HEK293 (cell line): Measurements from ENCODE around the gene INVS.

Source experiments
- CTCF ChIA-PET: fragments of 350-600 bp; formaldehyde crosslinking; extraction: SDS; loops from one replicate; lab custom pipeline; 2021; ENCODE audit warnings: antibody characterized with exemption; lab: Yijun Ruan, JAX
- POLR2A ChIA-PET: fragments of 300-600 bp; formaldehyde crosslinking; extraction: SDS; loops from one replicate; lab custom pipeline; 2020; ENCODE audit warnings: antibody characterized with exemption, inconsistent platforms; lab: Yijun Ruan, JAX
- H3K27ac ChIP-seq: fragments of 200-500 bp; sonication (Bioruptor generic); 2 replicates; pipeline ENCODE4 v1.5.1; 2014; ENCODE audit warnings: low read depth, low read length, control low read depth, inconsistent platforms; ENCODE audit errors: extremely low read depth
- H3K36me3 ChIP-seq, 2 experiments: fragments of 200-500 bp in 1 of 2; sonication (Bioruptor generic) in 1 of 2; 1 replicate in 1 of 2; 2 replicates in 1 of 2; pipeline ENCODE4 v1.5.1; 2014 to 2017; ENCODE audit warnings: inconsistent platforms in 2 of 2, low read length in 2 of 2; ENCODE audit not compliant: control insufficient read depth in 2 of 2, insufficient read depth in 1 of 2
- H3K4me1 ChIP-seq: fragments of 200-500 bp; sonication (Bioruptor generic); 2 replicates; pipeline ENCODE4 v1.5.1; 2014; ENCODE audit warnings: mild to moderate bottlenecking, low read length, inconsistent platforms; ENCODE audit not compliant: control insufficient read depth, insufficient read depth
- H3K4me3 ChIP-seq: 2 replicates; pipeline ENCODE4 v1.5.1; 2011; ENCODE audit warnings: low read depth, mild to moderate bottlenecking, control low read depth, low read length, moderate library complexity
- H3K9me3 ChIP-seq: fragments of 200-500 bp; sonication (Bioruptor generic); 2 replicates; pipeline ENCODE4 v1.5.1; 2014; ENCODE audit warnings: low read depth, low read length, inconsistent platforms; ENCODE audit not compliant: control insufficient read depth, insufficient read depth
- KLF9 ChIP-seq: fragments of 450-650 bp; formaldehyde crosslinking; IDR thresholded peaks from 2 replicates; pipeline ENCODE4 v1.5.1; 2016; ENCODE audit warnings: missing biosample characterization, missing genetic modification characterization, low read depth
- PRDM1 ChIP-seq: fragments of 450-650 bp; formaldehyde crosslinking; IDR thresholded peaks from 2 replicates; pipeline ENCODE4; 2016; ENCODE audit warnings: missing biosample characterization, missing genetic modification characterization
- TRIM28 ChIP-seq: IDR thresholded peaks from 2 replicates; pipeline ENCODE4 v1.6.1; 2011; ENCODE audit warnings: low read length, control low read depth, borderline replicate concordance
- ZBTB17 ChIP-seq: fragments of 450-650 bp; formaldehyde crosslinking; IDR thresholded peaks from 2 replicates; pipeline ENCODE4 v1.5.1; 2016; ENCODE audit warnings: missing biosample characterization, missing genetic modification characterization
- ZNF112 ChIP-seq: fragments of 450-650 bp; formaldehyde crosslinking; IDR thresholded peaks from 2 replicates; pipeline ENCODE4 v1.5.0; 2017; ENCODE audit warnings: missing biosample characterization, missing genetic modification characterization
- ZNF157 ChIP-seq: fragments of 450-650 bp; formaldehyde crosslinking; IDR thresholded peaks from 2 replicates; pipeline ENCODE4 v1.5.1; 2016; ENCODE audit warnings: missing biosample characterization, missing genetic modification characterization
- ZNF23 ChIP-seq: fragments of 450-650 bp; formaldehyde crosslinking; IDR thresholded peaks from 2 replicates; pipeline ENCODE4 v1.5.1; 2016; ENCODE audit warnings: missing biosample characterization, missing genetic modification characterization, borderline replicate concordance
- ZNF274 ChIP-seq, 2 experiments: fragments of 200-500 bp in 1 of 2; fragments of 450-650 bp in 1 of 2; sonication (Bioruptor generic) in 1 of 2; formaldehyde crosslinking in 1 of 2; IDR thresholded peaks; 2 replicates each; pipeline versions ENCODE4 v1.5.1 to v1.6.1; 2014 to 2016; ENCODE audit warnings: borderline replicate concordance in 1 of 2, inconsistent platforms in 1 of 2, low read length in 1 of 2, missing biosample characterization in 1 of 2, missing genetic modification characterization in 1 of 2
- ZNF404 ChIP-seq: fragments of 450-650 bp; formaldehyde crosslinking; IDR thresholded peaks from 2 replicates; pipeline ENCODE4 v1.5.1; 2017; ENCODE audit warnings: missing biosample characterization, missing genetic modification characterization
- ZNF473 ChIP-seq: fragments of 450-650 bp; formaldehyde crosslinking; IDR thresholded peaks from 2 replicates; pipeline ENCODE4 v1.5.1; 2017; ENCODE audit warnings: missing biosample characterization, missing genetic modification characterization
- ZNF530 ChIP-seq: fragments of 450-650 bp; formaldehyde crosslinking; IDR thresholded peaks from 2 replicates; pipeline ENCODE4 v1.5.1; 2016; ENCODE audit warnings: low read depth, missing biosample characterization, missing genetic modification characterization
- ZNF544 ChIP-seq: fragments of 450-650 bp; formaldehyde crosslinking; IDR thresholded peaks from 2 replicates; pipeline ENCODE4 v1.5.0; 2017; ENCODE audit warnings: missing biosample characterization, missing genetic modification characterization
- ZNF549 ChIP-seq: fragments of 450-650 bp; IDR thresholded peaks from 2 replicates; pipeline ENCODE4 v1.5.1; 2018; ENCODE audit warnings: missing biosample characterization, missing genetic modification characterization, mild to moderate bottlenecking, inconsistent platforms, moderate library complexity
- ZNF558 ChIP-seq: fragments of 450-650 bp; formaldehyde crosslinking; IDR thresholded peaks from 2 replicates; pipeline ENCODE4 v1.5.1; 2016; ENCODE audit warnings: missing biosample characterization, missing genetic modification characterization
- ZNF776 ChIP-seq: fragments of 450-650 bp; formaldehyde crosslinking; IDR thresholded peaks from 2 replicates; pipeline ENCODE4 v1.5.0; 2017; ENCODE audit warnings: missing biosample characterization, missing genetic modification characterization, borderline replicate concordance
- TF ChIP-seq, protein P1 (sequence below): fragments of 450-650 bp; formaldehyde crosslinking; IDR thresholded peaks from 2 replicates; pipeline ENCODE4 v1.5.1; 2017; ENCODE audit warnings: missing biosample characterization, missing genetic modification characterization
- TF ChIP-seq, protein P2 (sequence below): fragments of 450-650 bp; formaldehyde crosslinking; IDR thresholded peaks from 2 replicates; pipeline ENCODE4 v1.5.1; 2016; ENCODE audit warnings: missing biosample characterization, missing genetic modification characterization
- TF ChIP-seq, protein P3 (sequence below): fragments of 450-650 bp; formaldehyde crosslinking; IDR thresholded peaks from 2 replicates; pipeline ENCODE4 v1.5.1; 2016; ENCODE audit warnings: missing biosample characterization, missing genetic modification characterization
- TF ChIP-seq, protein P4 (sequence below): sonication (generic); formaldehyde crosslinking; IDR thresholded peaks from 2 replicates; pipeline ENCODE4 v1.8.1; 2022; ENCODE audit warnings: mild to moderate bottlenecking, moderate library complexity, missing genetic modification reagents
- TF ChIP-seq, protein P5 (sequence below): fragments of 450-650 bp; formaldehyde crosslinking; IDR thresholded peaks from 2 replicates; pipeline ENCODE4; 2016; ENCODE audit warnings: missing biosample characterization, missing genetic modification characterization
- TF ChIP-seq, protein P6 (sequence below): fragments of 450-650 bp; formaldehyde crosslinking; IDR thresholded peaks from 2 replicates; pipeline ENCODE4 v1.5.1; 2017; ENCODE audit warnings: missing biosample characterization, missing genetic modification characterization

Gene INVS

DNA sequence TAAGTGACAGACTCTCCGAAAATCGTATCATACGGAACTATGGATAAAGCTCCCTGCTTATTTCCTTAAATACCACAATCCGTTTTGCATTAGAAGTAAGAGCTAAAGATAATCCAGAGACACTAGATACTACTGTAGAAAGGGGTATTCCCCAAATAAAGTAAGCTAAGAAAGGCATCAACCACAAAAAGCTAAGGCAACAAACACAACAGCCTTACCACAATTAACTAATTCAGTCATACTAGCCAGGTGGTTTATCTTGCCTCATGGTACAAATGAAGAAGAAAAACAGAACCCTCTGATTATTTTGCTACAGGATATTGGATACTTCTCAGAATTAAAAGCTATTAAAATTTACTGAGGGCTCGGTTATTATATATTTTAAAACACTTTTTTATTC, 14.3 kb upstream of the INVS start (continued):
- no peak for TF ChIP-seq KLF9
- TF ChIP-seq TRIM28: no peak
- TF ChIP-seq ZNF558 (tag by site-specific recombination): no peak
- TF ChIP-seq ZNF776 (tag by site-specific recombination): no peak
- no peak for TF ChIP-seq ZNF549 (tag by site-specific recombination)
- no peak for TF ChIP-seq ZNF404 (tag by site-specific recombination)

DNA sequence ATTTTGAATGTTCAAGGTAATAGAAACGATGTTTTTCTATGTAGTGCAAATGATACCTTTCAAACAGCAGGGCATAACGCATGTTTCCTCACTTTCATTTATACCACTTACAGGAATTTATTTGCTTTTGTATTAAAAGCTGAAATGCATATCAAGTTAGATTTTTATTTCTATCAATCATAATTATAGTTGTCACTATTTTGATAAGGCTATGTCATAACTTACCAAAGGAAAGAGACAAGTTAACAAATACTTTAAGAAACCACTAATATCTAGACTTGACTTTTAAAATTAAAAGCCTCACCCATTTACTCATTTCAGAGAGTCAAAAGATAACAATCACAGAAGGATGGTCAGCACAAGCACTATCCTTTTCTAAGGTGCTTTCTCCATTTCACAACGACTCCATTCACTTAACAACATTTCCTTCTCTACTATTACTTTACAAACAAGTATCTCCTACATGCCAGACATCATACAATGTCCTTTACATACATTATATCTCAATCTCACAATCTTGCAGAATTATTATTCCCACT, 12.9 kb upstream of the INVS start:
- ChIA-PET CTCF (interaction anchor here (1.4 kb wide), 1 partner anchor 10 kb away, joined by 3 read pairs; no protein-coding TSS in a partner anchor), POLR2A (interaction anchor here (1.3 kb wide), 1 partner anchor 12 kb away, joined by 6 read pairs; the partner anchor contains the start of genes ERP44 and INVS)
- H3K4me1 ChIP-seq: peaks cover 24% of the 10 kb centered on the region
- TF ChIP-seq, protein P1, sequence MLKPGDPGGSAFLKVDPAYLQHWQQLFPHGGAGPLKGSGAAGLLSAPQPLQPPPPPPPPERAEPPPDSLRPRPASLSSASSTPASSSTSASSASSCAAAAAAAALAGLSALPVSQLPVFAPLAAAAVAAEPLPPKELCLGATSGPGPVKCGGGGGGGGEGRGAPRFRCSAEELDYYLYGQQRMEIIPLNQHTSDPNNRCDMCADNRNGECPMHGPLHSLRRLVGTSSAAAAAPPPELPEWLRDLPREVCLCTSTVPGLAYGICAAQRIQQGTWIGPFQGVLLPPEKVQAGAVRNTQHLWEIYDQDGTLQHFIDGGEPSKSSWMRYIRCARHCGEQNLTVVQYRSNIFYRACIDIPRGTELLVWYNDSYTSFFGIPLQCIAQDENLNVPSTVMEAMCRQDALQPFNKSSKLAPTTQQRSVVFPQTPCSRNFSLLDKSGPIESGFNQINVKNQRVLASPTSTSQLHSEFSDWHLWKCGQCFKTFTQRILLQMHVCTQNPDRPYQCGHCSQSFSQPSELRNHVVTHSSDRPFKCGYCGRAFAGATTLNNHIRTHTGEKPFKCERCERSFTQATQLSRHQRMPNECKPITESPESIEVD (tag by site-specific recombination): peak; percentile 62
- TF ChIP-seq ZNF530 (tag by site-specific recombination): no peak
- peak; percentile 59; the same call in 1 of the 2 replicates for TF ChIP-seq PRDM1 (tag by site-specific recombination)
- no peak for TF ChIP-seq ZNF473 (tag by site-specific recombination)
- TF ChIP-seq, all 188 proteins: peak for 2
- H3K36me3 ChIP-seq: no peaks in the 10 kb centered on the region
- H3K4me3 ChIP-seq: no peak overlapping the region
- H3K9me3 ChIP-seq: no peaks in the 10 kb centered on the region
- no peak overlapping the region for H3K27ac ChIP-seq

DNA sequence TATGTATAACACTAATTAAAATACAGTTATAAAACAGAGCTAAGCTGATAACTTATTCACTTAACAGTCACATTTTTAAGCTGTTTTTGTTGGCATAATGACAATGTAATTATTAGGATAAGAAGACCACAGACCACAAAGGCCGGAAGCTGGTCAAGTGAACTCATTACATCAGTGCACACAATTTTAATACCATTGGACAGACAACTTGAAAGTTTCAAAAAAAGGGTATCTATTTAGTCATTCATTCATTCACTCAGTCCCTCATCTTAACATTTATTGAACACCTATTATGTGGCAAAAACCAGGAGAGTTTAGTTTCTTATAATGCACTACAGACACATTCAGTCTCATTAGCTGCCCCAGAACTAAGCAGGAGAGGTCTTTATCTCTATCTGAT, 11.8 kb upstream of the INVS start:
- no peaks in the 10 kb centered on the region for H3K36me3 ChIP-seq
- peaks cover 24% of the 10 kb centered on the region for H3K4me1 ChIP-seq
- no peak overlapping the region for H3K27ac ChIP-seq
- CTCF ChIA-PET: interaction anchor here (0.7 to 1.4 kb wide), 2 partner anchors 9 to 16 kb away, joined by 3 to 6 read pairs; no protein-coding TSS in a partner anchor
- POLR2A ChIA-PET: interaction anchor here (1.3 kb wide), 1 partner anchor 11 kb away, joined by 6 read pairs; the partner anchor contains the start of genes ERP44 and INVS
- no peak overlapping the region for H3K4me3 ChIP-seq
- H3K9me3 ChIP-seq: no peaks in the 10 kb centered on the region
- TF ChIP-seq ZBTB17 (tag by site-specific recombination) (no peak), ZNF544 (tag by site-specific recombination) (no peak), ZNF23 (no peak), ZNF274 (IDR thresholded peaks at IDR 0.05; ENCODE audit: low read length) (no peak), ZNF274 (tag by site-specific recombination; IDR thresholded peaks at IDR 0.05; ENCODE audit: borderline replicate concordance) (no peak), ZNF157 (tag by site-specific recombination) (no peak), PRDM1 (tag by site-specific recombination) (no peak), ZNF112 (no peak)
- TF ChIP-seq, protein P1 (tag by site-specific recombination): 0 out of 2 replicates have a peak, but pooled peaks have one; percentile 31
- TF ChIP-seq, protein P2, sequence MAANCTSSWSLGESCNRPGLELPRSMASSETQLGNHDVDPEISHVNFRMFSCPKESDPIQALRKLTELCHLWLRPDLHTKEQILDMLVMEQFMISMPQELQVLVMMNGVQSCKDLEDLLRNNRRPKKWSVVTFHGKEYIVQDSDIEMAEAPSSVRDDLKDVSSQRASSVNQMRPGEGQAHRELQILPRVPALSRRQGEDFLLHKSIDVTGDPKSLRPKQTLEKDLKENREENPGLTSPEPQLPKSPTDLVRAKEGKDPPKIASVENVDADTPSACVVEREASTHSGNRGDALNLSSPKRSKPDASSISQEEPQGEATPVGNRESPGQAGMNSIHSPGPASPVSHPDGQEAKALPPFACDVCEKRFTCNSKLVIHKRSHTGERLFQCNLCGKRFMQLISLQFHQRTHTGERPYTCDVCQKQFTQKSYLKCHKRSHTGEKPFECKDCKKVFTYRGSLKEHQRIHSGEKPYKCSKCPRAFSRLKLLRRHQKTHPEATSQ (tag by site-specific recombination): no peak
- TF ChIP-seq, protein P3, sequence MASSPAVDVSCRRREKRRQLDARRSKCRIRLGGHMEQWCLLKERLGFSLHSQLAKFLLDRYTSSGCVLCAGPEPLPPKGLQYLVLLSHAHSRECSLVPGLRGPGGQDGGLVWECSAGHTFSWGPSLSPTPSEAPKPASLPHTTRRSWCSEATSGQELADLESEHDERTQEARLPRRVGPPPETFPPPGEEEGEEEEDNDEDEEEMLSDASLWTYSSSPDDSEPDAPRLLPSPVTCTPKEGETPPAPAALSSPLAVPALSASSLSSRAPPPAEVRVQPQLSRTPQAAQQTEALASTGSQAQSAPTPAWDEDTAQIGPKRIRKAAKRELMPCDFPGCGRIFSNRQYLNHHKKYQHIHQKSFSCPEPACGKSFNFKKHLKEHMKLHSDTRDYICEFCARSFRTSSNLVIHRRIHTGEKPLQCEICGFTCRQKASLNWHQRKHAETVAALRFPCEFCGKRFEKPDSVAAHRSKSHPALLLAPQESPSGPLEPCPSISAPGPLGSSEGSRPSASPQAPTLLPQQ: no peak
- TF ChIP-seq, protein P4, sequence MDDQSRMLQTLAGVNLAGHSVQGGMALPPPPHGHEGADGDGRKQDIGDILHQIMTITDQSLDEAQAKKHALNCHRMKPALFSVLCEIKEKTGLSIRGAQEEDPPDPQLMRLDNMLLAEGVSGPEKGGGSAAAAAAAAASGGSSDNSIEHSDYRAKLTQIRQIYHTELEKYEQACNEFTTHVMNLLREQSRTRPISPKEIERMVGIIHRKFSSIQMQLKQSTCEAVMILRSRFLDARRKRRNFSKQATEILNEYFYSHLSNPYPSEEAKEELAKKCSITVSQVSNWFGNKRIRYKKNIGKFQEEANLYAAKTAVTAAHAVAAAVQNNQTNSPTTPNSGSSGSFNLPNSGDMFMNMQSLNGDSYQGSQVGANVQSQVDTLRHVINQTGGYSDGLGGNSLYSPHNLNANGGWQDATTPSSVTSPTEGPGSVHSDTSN (CRISPR knock-in tag): no peak
- TF ChIP-seq, protein P5, sequence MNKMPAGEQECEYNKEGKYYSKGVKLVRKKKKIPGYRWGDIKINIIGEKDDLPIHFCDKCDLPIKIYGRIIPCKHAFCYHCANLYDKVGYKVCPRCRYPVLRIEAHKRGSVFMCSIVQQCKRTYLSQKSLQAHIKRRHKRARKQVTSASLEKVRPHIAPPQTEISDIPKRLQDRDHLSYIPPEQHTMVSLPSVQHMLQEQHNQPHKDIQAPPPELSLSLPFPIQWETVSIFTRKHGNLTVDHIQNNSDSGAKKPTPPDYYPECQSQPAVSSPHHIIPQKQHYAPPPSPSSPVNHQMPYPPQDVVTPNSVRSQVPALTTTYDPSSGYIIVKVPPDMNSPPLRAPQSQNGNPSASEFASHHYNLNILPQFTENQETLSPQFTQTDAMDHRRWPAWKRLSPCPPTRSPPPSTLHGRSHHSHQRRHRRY: no peak
- TF ChIP-seq, protein P6, sequence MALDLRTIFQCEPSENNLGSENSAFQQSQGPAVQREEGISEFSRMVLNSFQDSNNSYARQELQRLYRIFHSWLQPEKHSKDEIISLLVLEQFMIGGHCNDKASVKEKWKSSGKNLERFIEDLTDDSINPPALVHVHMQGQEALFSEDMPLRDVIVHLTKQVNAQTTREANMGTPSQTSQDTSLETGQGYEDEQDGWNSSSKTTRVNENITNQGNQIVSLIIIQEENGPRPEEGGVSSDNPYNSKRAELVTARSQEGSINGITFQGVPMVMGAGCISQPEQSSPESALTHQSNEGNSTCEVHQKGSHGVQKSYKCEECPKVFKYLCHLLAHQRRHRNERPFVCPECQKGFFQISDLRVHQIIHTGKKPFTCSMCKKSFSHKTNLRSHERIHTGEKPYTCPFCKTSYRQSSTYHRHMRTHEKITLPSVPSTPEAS (tag by site-specific recombination): 0 out of 2 replicates have a peak, but pooled peaks have one; percentile 20
